Activated T-cell treated with anti-CD3 and anti-CD28 coated beads for 48 hours (primary cell): ENCODE data around the gene SNX10.

Source experiments
- DNase-seq: peaks from one replicate; pipeline ENCODE4 v3.0.0-alpha.2; 2020; ENCODE audit warnings: low read depth

The SNX10 gene

GRCh38 chr7:26369593-26369992 is 77.9 kb downstream of the SNX10 start:
- no peak for DNase-seq

GRCh38 chr7:26370011-26370410 is 78.3 kb downstream of the SNX10 start:
- DNase-seq = no peak

GRCh38 chr7:26372249-26372648 is 80.6 kb downstream of the SNX10 start:
- no peak for DNase-seq

- DNase-seq = no peak
Measured at GRCh38 chr7:26372704-26373103, 81.0 kb downstream of the SNX10 start.

- no peak for DNase-seq
Measured at GRCh38 chr7:26374647-26375373, 83.1 kb downstream of the SNX10 start.

GRCh38 chr7:26375726-26376174 is 84.1 kb downstream of the SNX10 start:
- DNase-seq = no peak

GRCh38 chr7:26376175-26376917 is 84.7 kb downstream of the SNX10 start:
- peak; percentile 40 for DNase-seq

- DNase-seq = no peak
Measured at GRCh38 chr7:26378016-26378415, 86.4 kb downstream of the SNX10 start.

GRCh38 chr7:26379711-26380110 is 88.0 kb downstream of the SNX10 start:
- no peak for DNase-seq

- DNase-seq = no peak
Measured at GRCh38 chr7:26381476-26382353, 90.1 kb downstream of the SNX10 start.

GRCh38 chr7:26385240-26385639 is 93.6 kb downstream of the SNX10 start:
- DNase-seq = no peak

- DNase-seq = no peak
Measured at GRCh38 chr7:26387731-26388130, 96.1 kb downstream of the SNX10 start.

- DNase-seq = no peak
Measured at GRCh38 chr7:26388256-26388655, 96.6 kb downstream of the SNX10 start.

- no peak for DNase-seq
Measured at GRCh38 chr7:26390016-26390415, 98.4 kb downstream of the SNX10 start.

- DNase-seq = no peak
Measured at GRCh38 chr7:26393818-26394217, 102.2 kb downstream of the SNX10 start.

- DNase-seq = no peak
Measured at GRCh38 chr7:26397332-26397731, 105.7 kb downstream of the SNX10 start.

GRCh38 chr7:26397796-26398426 is 106.2 kb downstream of the SNX10 start:
- DNase-seq = peak; percentile 21

- DNase-seq = peak; percentile 38
Measured at GRCh38 chr7:26398427-26398755, 106.7 kb downstream of the SNX10 start.

- DNase-seq = peak; percentile 30
Measured at GRCh38 chr7:26398756-26399509, 107.3 kb downstream of the SNX10 start.

GRCh38 chr7:26399736-26400135 is 108.1 kb downstream of the SNX10 start:
- DNase-seq = no peak

GRCh38 chr7:26403640-26404039 is 112.0 kb downstream of the SNX10 start:
- no peak for DNase-seq
